Activated CD8-positive, alpha-beta memory T cell treated with anti-CD3 and anti-CD28 coated beads, Interleukin-2, amount 10 ng/mL, durations not matched to agents 7 days and 5 days (primary cell): Measurements from ENCODE around the gene CD80. TPM values are rescaled to one million over a fixed set of nuclear protein-coding genes. Genes with fewer than 3 reads are reported as not detected.
A peak's percentile ranks its signal among the peaks of the same experiment; 100 is the strongest.
"Not testable (repeated sequence)": the region's sequence is repeated elsewhere in the genome, so short reads cannot be mapped to it uniquely, and the experiment has no call there.

ENCODE experiments used
- ATAC-seq: fragments of 150-1000 bp; cut with Tn5 transposase; one replicate; pipeline ENCODE4 v1.10.0; 2021; ENCODE audit warnings: moderate library complexity
- CTCF ChIA-PET: fragments of 350-600 bp; sonication (Branson Sonifier 250); formaldehyde crosslinking; loops from one replicate; lab custom pipeline; 2021; ENCODE audit warnings: antibody characterized with exemption; lab: Charles Lee
- DNase-seq: peaks from one replicate; pipeline ENCODE4 v3.0.0-alpha.2; 2020
- H3K27ac Mint-ChIP-seq: one replicate; pipeline ENCODE4 v1.8.0; 2021; ENCODE audit warnings: mild to moderate bottlenecking, mixed read lengths
- H3K27me3 Mint-ChIP-seq: one replicate; pipeline ENCODE4 v1.8.0; 2021; ENCODE audit warnings: mixed read lengths
- H3K36me3 Mint-ChIP-seq: one replicate; pipeline ENCODE4 v1.8.0; 2021; ENCODE audit warnings: mild to moderate bottlenecking, mixed read lengths
- H3K4me1 Mint-ChIP-seq: one replicate; pipeline ENCODE4 v1.8.0; 2021; ENCODE audit warnings: mixed read lengths
- H3K4me3 Mint-ChIP-seq: one replicate; pipeline ENCODE4 v1.8.0; 2021; ENCODE audit warnings: mild to moderate bottlenecking, moderate library complexity, mixed read lengths
- H3K9me3 Mint-ChIP-seq: one replicate; pipeline ENCODE4 v1.8.0; 2022; ENCODE audit warnings: low read depth, mixed read lengths
- total RNA-seq, 2 experiments: library from RNA; stranded (reverse); gene quantifications; one replicate each; pipeline ENCODE4 v1.2.3, GENCODE V29; 2021

The CD80 gene
- total RNA-seq = 10 to 100 TPM; 22.5 to 47.0 TPM

GRCh38 chr3:119559441-119559963, at the start of gene CD80:
CD80 (minus strand) TSS chr3:119559614; CDS start chr3:119557728, 1,886 bp downstream.
- H3K4me1 Mint-ChIP-seq = peaks cover 69% of the 10 kb centered on the region
- peak; percentile 90 for DNase-seq
- peak within 1 kb of the TSS; percentile 81 for H3K4me3 Mint-ChIP-seq
- peak; percentile 85 for ATAC-seq
- no peaks in the 10 kb centered on the region for H3K9me3 Mint-ChIP-seq
- CTCF ChIA-PET = interaction anchor here (0.7 to 2.2 kb wide), 18 partner anchors 9 to 122 kb away, joined by 3 to 14 read pairs (median 4); partner anchors contain the start of genes ADPRH, TIMMDC1 and TMEM39A
- peak within 1 kb of the TSS; percentile 80 for H3K27ac Mint-ChIP-seq
- H3K36me3 Mint-ChIP-seq = peaks cover 39% of the 10 kb centered on the region
- H3K27me3 Mint-ChIP-seq = no peaks in the 10 kb centered on the region

- H3K36me3 Mint-ChIP-seq = no peaks in the 10 kb centered on the region
- no peak overlapping the region for H3K4me3 Mint-ChIP-seq
- peaks cover 5% of the 10 kb centered on the region for H3K4me1 Mint-ChIP-seq
- ATAC-seq = no peak
- no peak overlapping the region for H3K27ac Mint-ChIP-seq
- peaks cover 37% of the 10 kb centered on the region for H3K27me3 Mint-ChIP-seq
- CTCF ChIA-PET = no interaction called here
- DNase-seq = no peak
- no peaks in the 10 kb centered on the region for H3K9me3 Mint-ChIP-seq
Observed at GRCh38 chr3:119608405-119609000, 49.1 kb upstream of the CD80 start.

- no peak for DNase-seq
- H3K36me3 Mint-ChIP-seq = no peaks in the 10 kb centered on the region
- peaks cover 20% of the 10 kb centered on the region for H3K27me3 Mint-ChIP-seq
- H3K27ac Mint-ChIP-seq = no peak overlapping the region
- H3K4me3 Mint-ChIP-seq = no peak overlapping the region
- peaks cover 18% of the 10 kb centered on the region for H3K4me1 Mint-ChIP-seq
- no peak for ATAC-seq
- CTCF ChIA-PET = interaction anchor here (1.0 kb wide), 1 partner anchor 25 kb away, joined by 3 read pairs; no protein-coding TSS in a partner anchor
- no peaks in the 10 kb centered on the region for H3K9me3 Mint-ChIP-seq
Observed at GRCh38 chr3:119604878-119605277, 45.5 kb upstream of the CD80 start.

- no peak overlapping the region for H3K4me3 Mint-ChIP-seq
- ATAC-seq (no peak), DNase-seq (no peak)
- H3K27ac Mint-ChIP-seq = no peak overlapping the region
- CTCF ChIA-PET = interaction anchor here (1.1 kb wide), 1 partner anchor 78 kb away, joined by 3 read pairs; no protein-coding TSS in a partner anchor
- H3K9me3 Mint-ChIP-seq = no peaks in the 10 kb centered on the region
- H3K4me1 Mint-ChIP-seq = peaks cover 32% of the 10 kb centered on the region
- peaks cover 4% of the 10 kb centered on the region for H3K27me3 Mint-ChIP-seq
- no peaks in the 10 kb centered on the region for H3K36me3 Mint-ChIP-seq
Observed at GRCh38 chr3:119602676-119603075, 43.3 kb upstream of the CD80 start.

- CTCF ChIA-PET = interaction anchor here (0.6 to 1.8 kb wide), 6 partner anchors 26 to 88 kb away, joined by 3 to 9 read pairs (median 3); partner anchors contain the start of gene CD80
- no peak for DNase-seq
- H3K27me3 Mint-ChIP-seq = no peaks in the 10 kb centered on the region
Observed at GRCh38 chr3:119601154-119601553, 41.7 kb upstream of the CD80 start.

GRCh38 chr3:119600732-119601131, 41.3 kb upstream of the CD80 start:
- peak; percentile 63 for DNase-seq

More at GRCh38 chr3:119601154-119601553, 41.7 kb upstream of the CD80 start:
- Mint-ChIP-seq H3K36me3 (no peaks in the 10 kb centered on the region), H3K27ac (no peak overlapping the region), H3K9me3 (no peaks in the 10 kb centered on the region), H3K4me3 (no peak overlapping the region), H3K4me1 (peaks cover 36% of the 10 kb centered on the region)
- ATAC-seq = peak; percentile 35

GRCh38 chr3:119599558-119600174, 40.3 kb upstream of the CD80 start:
- Mint-ChIP-seq H3K4me1 (peaks cover 36% of the 10 kb centered on the region), H3K27me3 (no peaks in the 10 kb centered on the region), H3K36me3 (no peaks in the 10 kb centered on the region), H3K27ac (no peak overlapping the region), H3K9me3 (no peaks in the 10 kb centered on the region), H3K4me3 (no peak overlapping the region)
- CTCF ChIA-PET = interaction anchor here (0.9 to 1.8 kb wide), 5 partner anchors 9 to 82 kb away, joined by 3 to 9 read pairs (median 6); no protein-coding TSS in a partner anchor
- ATAC-seq (no peak), DNase-seq (no peak)

More at GRCh38 chr3:119600732-119601131, 41.3 kb upstream of the CD80 start:
- CTCF ChIA-PET = interaction anchor here (0.8 to 1.8 kb wide), 8 partner anchors 10 to 88 kb away, joined by 3 to 9 read pairs (median 3); partner anchors contain the start of gene CD80
- ATAC-seq = peak; percentile 90
- Mint-ChIP-seq H3K27me3 (no peaks in the 10 kb centered on the region), H3K4me3 (no peak overlapping the region), H3K27ac (no peak overlapping the region), H3K9me3 (no peaks in the 10 kb centered on the region), H3K4me1 (peaks cover 40% of the 10 kb centered on the region), H3K36me3 (no peaks in the 10 kb centered on the region)

GRCh38 chr3:119598410-119599098, 39.1 kb upstream of the CD80 start:
- CTCF ChIA-PET = no interaction called here
- no peak for ATAC-seq

GRCh38 chr3:119597548-119598288, 38.3 kb upstream of the CD80 start, which contains the start of gene PLA1A:
PLA1A (plus strand) TSS chr3:119597885; CDS start chr3:119597914, 29 bp downstream.
- Mint-ChIP-seq H3K4me3 (no peak within 1 kb of the TSS), H3K36me3 (no peaks in the 10 kb centered on the region), H3K27ac (no peak within 1 kb of the TSS), H3K27me3 (peaks cover 3% of the 10 kb centered on the region), H3K4me1 (peaks cover 36% of the 10 kb centered on the region), H3K9me3 (no peaks in the 10 kb centered on the region)
- ATAC-seq (no peak), DNase-seq (no peak)
- CTCF ChIA-PET = no interaction called here

More at GRCh38 chr3:119598410-119599098, 39.1 kb upstream of the CD80 start:
- no peaks in the 10 kb centered on the region for H3K27me3 Mint-ChIP-seq
- DNase-seq = no peak
- H3K4me3 Mint-ChIP-seq = no peak overlapping the region
- no peak overlapping the region for H3K27ac Mint-ChIP-seq
- H3K4me1 Mint-ChIP-seq = peaks cover 36% of the 10 kb centered on the region
- H3K36me3 Mint-ChIP-seq = no peaks in the 10 kb centered on the region
- no peaks in the 10 kb centered on the region for H3K9me3 Mint-ChIP-seq

- Mint-ChIP-seq H3K4me1 (peaks cover 34% of the 10 kb centered on the region), H3K9me3 (no peaks in the 10 kb centered on the region), H3K27me3 (peaks cover 3% of the 10 kb centered on the region), H3K36me3 (no peaks in the 10 kb centered on the region), H3K27ac (no peak overlapping the region), H3K4me3 (no peak overlapping the region)
- ATAC-seq = no peak
- CTCF ChIA-PET = interaction anchor here (1.1 kb wide), 1 partner anchor 79 kb away, joined by 3 read pairs; no protein-coding TSS in a partner anchor
- no peak for DNase-seq
Observed at GRCh38 chr3:119596398-119596797, 37.0 kb upstream of the CD80 start.

- CTCF ChIA-PET = interaction anchor here (0.8 to 1.1 kb wide), 2 partner anchors 80 to 85 kb away, joined by 3 to 4 read pairs; no protein-coding TSS in a partner anchor
- no peak overlapping the region for H3K27ac Mint-ChIP-seq
- ATAC-seq = no peak
Observed at GRCh38 chr3:119595639-119596334, 36.4 kb upstream of the CD80 start.

GRCh38 chr3:119594929-119595328, 35.5 kb upstream of the CD80 start:
- H3K9me3 Mint-ChIP-seq, H3K27me3 Mint-ChIP-seq, H3K36me3 Mint-ChIP-seq, ATAC-seq, CTCF ChIA-PET, DNase-seq, H3K4me3 Mint-ChIP-seq, H3K27ac Mint-ChIP-seq: not testable (repeated sequence)
- H3K4me1 Mint-ChIP-seq = peaks cover 23% of the 10 kb centered on the region

More at GRCh38 chr3:119595639-119596334, 36.4 kb upstream of the CD80 start:
- H3K4me3 Mint-ChIP-seq = no peak overlapping the region
- H3K4me1 Mint-ChIP-seq = peaks cover 29% of the 10 kb centered on the region
- H3K36me3 Mint-ChIP-seq = peaks cover under 1% of the 10 kb centered on the region
- no peaks in the 10 kb centered on the region for H3K9me3 Mint-ChIP-seq
- DNase-seq = no peak
- H3K27me3 Mint-ChIP-seq = peaks cover 3% of the 10 kb centered on the region
